ENCODE data around the gene DYNC1LI1.

The DYNC1LI1 gene

GRCh38 chr3:32570421-32571191 lies at the start of gene DYNC1LI1:
Gene DYNC1LI1 (minus strand): TSS chr3:32570858. CDS start chr3:32570770, 88 bp downstream.
- peak; percentile 39 for DNase-seq

DNA sequence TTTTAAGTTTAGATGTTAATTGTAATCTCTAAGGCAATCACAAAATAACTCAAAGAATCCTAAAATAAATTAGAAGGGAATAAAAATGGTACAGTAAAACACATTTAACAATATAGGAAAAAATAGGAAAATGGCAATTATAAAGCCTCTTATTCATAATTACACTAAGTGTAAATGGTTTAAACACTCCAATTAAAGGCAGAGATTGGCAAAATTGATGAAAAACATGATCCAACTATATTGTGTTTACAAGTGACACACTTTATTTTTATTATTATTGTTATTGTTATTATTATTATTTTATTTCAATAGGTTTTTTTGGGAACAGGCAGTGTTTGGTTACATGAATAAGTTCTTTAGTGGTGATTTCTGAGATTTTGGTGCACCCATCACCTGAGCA lies 48.7 kb upstream of the DYNC1LI1 start:
- no peak for DNase-seq

DNA sequence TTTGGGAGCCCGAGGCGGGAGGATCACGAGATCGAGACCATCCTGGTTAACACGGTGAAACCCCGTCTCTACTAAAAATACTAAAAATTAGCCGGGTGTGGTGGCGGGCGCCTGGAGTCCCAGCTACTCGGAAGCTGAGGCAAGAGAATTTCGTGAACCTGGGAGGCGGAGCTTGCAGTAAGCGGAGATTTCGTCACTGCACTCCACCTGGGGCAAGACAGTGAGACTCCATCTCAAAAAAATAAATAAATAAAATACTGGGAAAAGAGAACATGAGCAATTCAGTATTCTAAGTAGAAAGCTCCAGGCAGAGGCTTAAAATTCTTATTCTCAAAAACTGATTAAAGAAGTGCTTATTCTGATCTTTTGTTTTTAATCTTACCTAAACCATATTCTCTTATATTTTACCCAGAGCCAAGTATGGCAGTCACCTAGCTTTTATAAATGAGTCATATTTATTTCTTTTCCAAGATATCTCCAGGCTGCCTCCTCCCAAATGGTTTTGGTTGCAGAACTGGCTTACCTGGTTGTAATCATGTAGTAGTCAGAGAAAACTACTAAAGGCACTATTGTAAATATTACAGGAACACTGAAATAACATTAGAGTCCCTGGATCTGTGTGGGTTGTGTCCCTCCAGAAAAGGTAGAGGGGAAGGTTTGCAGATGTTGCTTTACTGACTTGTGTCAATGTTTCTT lies 45.8 kb upstream of the DYNC1LI1 start:
- DNase-seq, result no peak

GRCh38 chr3:32614956-32615355 lies 44.3 kb upstream of the DYNC1LI1 start:
- DNase-seq, result no peak

- DNase-seq, result no peak
Measured at GRCh38 chr3:32613183-32613582, 42.5 kb upstream of the DYNC1LI1 start.

DNA sequence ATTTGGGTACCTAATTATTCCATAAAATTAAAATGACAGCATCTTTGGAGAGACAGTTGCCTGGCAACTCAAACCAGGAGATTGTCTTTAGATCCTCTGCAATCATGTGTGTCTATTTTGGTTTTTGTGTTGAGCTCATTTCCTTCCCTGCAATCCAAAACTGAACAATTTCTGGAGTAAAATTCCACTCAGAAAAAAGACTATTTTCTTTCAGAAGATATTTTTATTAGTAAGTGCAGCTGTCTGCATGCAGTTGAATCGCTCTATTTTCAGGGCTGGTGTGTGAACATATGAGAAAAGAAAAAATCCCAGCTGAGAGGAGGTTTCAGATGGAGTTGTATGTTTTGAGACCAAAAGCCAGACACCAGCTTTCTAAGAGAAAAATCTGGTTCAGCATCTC lies 41.9 kb upstream of the DYNC1LI1 start:
- no peak for DNase-seq

DNA sequence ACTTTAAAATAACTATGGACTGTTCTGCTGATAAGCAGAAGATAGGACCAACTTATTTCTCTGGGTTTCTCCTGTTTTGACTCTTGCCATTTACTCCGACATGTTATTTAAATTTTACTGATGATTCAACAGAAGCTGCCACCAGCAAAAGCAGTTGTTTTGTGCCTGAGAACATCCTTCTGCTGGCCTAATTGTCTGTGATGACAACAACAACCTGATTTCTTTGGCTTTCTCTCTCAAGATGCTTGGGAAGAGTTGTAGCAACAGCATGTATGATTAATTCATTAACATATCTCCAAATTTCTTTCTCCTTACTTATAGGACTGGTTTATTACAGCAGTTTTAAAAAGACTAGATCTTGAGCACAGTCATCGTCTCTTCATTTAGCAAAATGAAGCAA lies 36.9 kb upstream of the DYNC1LI1 start:
- DNase-seq, result no peak

- no peak for DNase-seq
Measured at GRCh38 chr3:32606960-32607359, 36.3 kb upstream of the DYNC1LI1 start.

DNA sequence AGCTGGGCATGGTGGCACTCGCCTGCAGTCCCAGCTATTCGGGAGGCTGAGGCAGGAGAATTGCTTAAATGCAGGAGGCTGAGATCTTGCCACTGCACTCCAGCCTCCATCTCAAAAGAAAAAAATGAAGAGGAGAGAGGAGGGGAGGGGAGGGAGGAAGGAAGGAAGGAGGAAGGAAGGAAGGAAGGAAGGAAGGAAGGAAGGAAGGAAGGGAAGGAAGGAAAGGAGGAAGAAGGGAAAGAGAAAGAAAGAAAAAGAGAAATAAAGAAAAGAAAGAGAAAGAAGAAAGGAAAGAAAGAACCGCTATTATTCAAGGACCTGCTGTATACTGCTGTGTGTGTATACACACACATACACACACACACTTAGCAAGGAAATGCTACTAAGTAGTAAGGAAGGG lies 35.6 kb upstream of the DYNC1LI1 start:
- no peak for DNase-seq

DNA sequence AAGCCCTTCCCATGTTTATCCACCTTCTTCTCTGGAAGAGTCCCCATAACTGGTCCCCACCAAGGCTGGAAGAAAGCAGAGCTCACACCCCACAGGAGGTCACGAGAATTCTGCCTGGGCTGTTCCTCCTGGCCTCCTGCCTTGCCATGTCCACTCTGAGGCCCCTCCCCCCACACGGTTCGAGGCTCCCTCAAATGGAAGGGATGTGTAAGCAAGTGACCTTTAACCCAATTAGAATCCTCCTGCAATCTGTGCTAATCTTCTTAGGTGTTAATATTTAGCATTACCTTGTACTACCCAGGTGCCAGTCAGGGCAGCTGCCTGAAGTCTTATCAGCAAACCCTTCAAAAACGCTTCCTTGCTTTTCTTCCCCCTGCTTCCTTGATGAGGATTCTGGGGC lies 32.4 kb upstream of the DYNC1LI1 start:
- DNase-seq, result no peak

DNA sequence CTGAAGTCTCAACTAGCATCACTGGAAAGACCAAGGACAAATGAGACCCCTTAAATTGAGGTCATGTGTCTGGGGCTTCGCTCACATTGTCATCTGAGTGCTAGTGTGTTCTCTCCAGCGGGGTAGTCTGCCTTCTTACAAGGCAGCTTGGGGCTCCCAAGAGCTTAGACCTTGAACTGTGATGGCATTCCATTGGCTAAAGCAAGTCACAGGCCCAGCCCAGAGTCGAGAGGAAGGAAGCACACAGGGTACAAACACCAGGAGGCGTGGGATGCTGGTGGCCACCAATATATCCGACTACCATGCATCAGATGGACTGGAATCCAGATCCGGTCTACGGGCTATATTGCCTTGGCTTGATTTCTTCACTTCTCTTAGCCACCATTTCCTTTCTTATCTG lies 31.5 kb upstream of the DYNC1LI1 start:
- no peak for DNase-seq

GRCh38 chr3:32601722-32602121 lies 31.1 kb upstream of the DYNC1LI1 start:
- no peak for DNase-seq

DNA sequence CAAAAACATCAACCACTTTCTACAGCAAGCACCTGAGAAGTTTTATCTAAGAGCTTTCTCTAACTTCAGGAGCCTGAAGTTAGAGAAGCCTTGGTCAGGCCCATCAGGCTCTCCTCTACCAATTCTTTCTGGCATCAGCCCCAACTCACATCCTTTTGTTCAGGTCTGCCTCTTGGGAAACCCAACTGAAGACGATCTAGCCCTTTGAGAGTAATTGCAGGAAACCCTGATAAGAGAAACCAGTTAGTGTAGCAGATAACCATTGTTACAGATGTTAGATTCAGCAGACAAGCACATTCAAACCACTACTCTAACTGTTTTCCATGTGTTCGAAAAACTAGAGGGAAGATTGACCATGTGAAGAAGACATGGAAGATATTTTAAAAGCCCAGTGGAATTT lies 27.0 kb upstream of the DYNC1LI1 start:
- DNase-seq, result no peak

DNA sequence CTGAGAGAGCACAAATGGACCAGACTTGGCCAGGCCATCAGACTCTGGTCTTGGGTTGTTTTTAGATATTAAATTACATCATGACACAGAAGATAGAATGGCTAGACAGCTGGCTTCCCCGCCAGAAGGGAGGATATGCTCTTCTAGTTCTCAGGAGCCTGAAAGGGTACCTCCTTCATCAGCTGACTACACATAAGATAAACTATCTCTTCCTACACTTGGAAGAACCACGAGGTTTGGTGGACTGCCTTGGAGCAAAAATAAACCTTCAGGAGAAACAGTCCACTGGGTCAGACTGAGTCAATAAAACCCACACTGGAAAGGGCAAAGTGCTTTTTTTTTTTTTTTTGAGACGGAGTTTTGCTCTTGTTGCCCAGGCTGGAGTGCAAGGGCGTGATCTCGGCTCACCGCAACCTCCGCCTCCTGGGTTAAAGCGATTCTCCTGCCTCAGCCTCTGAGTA lies 26.3 kb upstream of the DYNC1LI1 start:
- no peak for DNase-seq

- no peak for DNase-seq
Measured at GRCh38 chr3:32596282-32596908, 25.7 kb upstream of the DYNC1LI1 start.

GRCh38 chr3:32595323-32595722 lies 24.7 kb upstream of the DYNC1LI1 start:
- DNase-seq, result no peak

DNA sequence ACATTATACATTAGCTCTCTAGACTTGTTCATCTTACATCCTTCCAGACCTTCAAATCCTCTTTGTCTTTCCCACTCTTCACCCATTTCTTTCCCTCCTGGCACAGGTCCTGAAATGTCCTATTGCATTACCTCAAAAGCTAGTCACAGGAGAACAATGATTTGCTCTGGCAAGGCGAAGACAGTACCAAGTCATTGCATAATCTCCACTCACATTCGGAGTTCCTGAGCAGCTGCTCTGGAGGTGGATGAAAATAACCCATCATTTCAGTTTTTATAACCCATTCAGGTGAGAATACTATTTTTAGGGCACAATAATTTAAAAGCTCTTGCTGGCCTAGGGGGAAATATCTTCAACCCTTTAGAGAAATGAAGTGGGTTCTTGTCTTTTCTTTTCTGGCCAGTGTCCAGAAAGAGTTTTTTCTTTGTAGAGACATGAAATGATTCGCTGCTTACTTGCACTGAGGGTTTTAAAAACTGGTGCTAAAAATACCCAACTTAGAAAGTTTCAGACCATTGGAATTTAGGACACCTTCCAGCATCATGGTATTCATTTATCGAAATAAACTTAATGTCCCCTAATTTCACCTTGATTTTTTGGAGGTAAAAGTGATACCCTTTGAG lies 23.4 kb upstream of the DYNC1LI1 start:
- DNase-seq, result no peak

DNA sequence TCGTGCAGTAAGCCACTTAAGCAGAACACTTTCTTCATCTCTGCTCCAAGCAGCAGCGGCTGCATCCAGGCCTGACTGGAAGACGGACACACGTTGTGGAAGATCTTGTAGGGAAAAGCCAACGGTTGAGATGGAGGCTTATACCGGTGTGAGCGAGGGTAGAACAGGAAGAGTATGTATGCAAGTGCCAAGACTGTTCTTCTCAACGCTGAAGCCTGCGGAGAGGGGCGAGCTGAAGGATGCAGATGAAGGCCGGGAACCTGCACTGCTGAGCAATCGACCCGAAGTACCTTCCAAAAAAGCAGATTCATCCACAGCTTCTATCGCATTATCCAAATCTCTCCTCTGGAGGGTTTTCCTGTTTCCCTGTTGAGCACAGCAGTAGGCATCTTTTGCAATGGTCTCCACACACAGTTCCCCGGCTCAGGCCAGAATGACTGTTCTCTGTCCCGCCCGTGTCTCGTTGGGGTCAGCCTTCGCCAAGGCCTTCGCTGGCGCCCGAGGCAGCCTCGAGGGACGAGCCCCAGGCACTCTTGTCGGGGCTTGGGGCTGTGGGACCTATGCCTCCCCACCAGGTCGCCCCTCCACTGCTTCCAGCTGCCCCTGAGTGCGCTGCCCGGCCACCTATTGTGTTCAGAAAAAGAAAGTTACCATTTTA lies 22.2 kb upstream of the DYNC1LI1 start:
- no peak for DNase-seq

DNA sequence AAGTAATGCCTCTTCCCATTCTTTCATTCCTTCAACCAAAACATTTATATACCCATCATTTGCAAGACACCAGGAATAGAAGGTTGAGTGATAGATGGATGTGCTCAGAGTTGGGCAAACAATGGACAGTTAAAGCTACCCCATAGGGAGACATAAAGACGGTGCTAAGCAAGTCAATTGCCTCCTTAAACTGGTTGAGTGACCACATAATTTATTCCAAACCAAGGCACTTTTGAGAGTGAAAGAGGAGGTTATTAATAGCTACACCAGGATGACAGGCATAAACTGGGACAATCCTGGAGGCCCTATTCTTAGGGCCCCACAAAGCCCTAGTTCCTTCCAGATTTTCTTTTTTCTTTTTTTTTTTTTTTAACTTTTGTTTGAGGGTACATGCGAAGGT lies 21.4 kb upstream of the DYNC1LI1 start:
- no peak for DNase-seq

DNA sequence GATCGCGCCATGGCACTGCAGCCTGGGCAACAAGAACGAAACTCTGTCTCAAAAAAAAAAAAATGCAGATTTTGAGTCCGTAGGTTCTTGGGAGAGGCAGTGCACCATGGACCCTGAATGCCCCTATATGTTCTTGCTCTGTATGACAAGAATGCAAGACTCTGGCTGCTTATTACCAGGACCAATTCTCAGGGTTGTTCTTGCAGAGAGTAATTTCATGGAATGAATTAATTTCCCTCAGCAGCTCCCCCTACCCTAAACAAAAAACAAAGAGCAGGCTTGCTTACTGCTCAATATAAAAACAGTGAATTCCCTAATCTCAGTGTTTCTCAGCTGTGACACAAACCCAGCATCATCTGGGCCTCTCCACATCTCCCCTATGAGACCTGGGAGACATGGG lies 20.5 kb upstream of the DYNC1LI1 start:
- DNase-seq, result no peak

DNA sequence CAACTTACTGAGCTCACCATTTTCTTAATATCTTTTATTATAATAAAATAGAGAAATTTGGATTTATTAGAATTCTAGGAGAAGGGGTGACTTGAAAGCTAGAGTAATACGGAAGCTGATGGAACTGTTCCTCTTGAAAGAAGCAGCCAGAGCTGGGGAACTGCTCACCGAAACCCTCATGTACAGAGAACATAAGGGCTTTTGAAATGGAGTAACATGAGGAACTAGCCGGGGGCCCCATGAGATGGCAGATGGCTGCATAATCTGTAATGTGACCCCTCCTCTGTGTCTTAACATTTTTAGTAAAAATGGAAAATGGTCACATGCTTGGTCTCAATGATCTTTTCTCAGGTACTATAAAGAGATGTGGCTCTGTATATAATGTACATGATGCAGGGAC lies 15.7 kb upstream of the DYNC1LI1 start:
- DNase-seq, result no peak

DNA sequence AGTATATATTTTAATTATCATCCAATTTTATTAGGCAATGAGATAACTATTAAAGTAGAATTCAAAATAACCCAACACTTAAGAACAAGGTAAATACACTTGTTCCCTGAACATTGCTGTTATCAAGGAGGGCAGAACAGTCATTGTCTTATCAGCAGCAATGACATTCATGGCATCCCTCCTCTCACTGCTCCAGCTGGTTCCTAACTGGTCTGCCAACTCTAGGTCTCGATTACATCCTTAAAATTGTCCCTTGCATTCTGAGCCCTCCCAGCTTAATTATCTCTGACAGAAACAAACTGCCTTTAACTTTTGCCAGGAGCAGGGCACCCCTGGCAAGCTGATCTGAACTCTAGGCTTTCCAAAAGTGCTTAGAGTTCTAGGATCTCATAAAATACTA lies 14.0 kb upstream of the DYNC1LI1 start:
- DNase-seq, result no peak

DNA sequence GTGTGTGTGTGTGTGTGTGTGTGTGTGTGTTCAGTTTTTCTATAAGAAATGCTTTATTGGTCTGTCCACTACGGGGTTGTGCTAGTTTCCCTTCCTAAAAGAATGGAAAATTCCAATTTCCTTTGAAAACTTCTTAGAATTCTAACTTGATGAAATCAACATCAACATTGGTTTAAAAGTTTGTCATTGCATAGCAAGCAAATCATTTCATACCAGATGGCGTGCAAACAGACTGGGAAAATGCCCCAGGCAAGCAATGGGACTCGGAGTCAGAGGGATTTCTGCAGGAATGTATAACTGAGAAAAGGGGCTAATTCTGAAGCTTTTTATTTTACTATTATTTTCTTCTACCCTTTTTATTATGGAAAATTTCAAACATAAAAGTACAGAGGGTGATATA lies 13.1 kb upstream of the DYNC1LI1 start:
- no peak for DNase-seq

All from NCI-H1436 treated with DMSO at 0.1 percent for 48 hours (cell line).